CD4-positive, alpha-beta T cell treated with Interleukin-1 beta for 1 hour (primary cell): ENCODE measurements around the gene NTM.

Experiments used
- DNase-seq, 2 donors: peaks; one replicate each; pipeline ENCODE4 v3.0.0-alpha.2; 2020 to 2022

NTM gene

GRCh38 chr11:131942878-131943277 is 572.5 kb downstream of the NTM start:
- DNase-seq, result no peak

GRCh38 chr11:131943295-131943694 is 572.9 kb downstream of the NTM start:
- DNase-seq, result no peak

GRCh38 chr11:131944736-131945135 is 574.3 kb downstream of the NTM start:
- DNase-seq, result no peak

- DNase-seq, result no peak
Measured at GRCh38 chr11:131945706-131946105, 575.3 kb downstream of the NTM start.

GRCh38 chr11:131947511-131947910 is 577.1 kb downstream of the NTM start:
- no peak for DNase-seq

GRCh38 chr11:131951121-131951520 is 580.7 kb downstream of the NTM start:
- DNase-seq, result no peak

- DNase-seq, result no peak
Measured at GRCh38 chr11:131954146-131954545, 583.7 kb downstream of the NTM start.

- DNase-seq, result no peak
Measured at GRCh38 chr11:131955904-131956303, 585.5 kb downstream of the NTM start.

GRCh38 chr11:131957201-131957600 is 586.8 kb downstream of the NTM start:
- no peak for DNase-seq

GRCh38 chr11:131957875-131958274 is 587.5 kb downstream of the NTM start:
- DNase-seq, result no peak

GRCh38 chr11:131962818-131963217 is 592.4 kb downstream of the NTM start:
- DNase-seq, result no peak

GRCh38 chr11:131964698-131965483 is 594.5 kb downstream of the NTM start:
- no peak for DNase-seq

- no peak for DNase-seq
Measured at GRCh38 chr11:131965504-131965903, 595.1 kb downstream of the NTM start.

- no peak for DNase-seq
Measured at GRCh38 chr11:131966667-131967066, 596.3 kb downstream of the NTM start.

GRCh38 chr11:131969261-131969660 is 598.8 kb downstream of the NTM start:
- no peak for DNase-seq

- DNase-seq, result no peak
Measured at GRCh38 chr11:131973061-131973460, 602.6 kb downstream of the NTM start.

- no peak for DNase-seq
Measured at GRCh38 chr11:131975619-131976018, 605.2 kb downstream of the NTM start.

- no peak for DNase-seq
Measured at GRCh38 chr11:131976021-131976420, 605.6 kb downstream of the NTM start.

- DNase-seq, result no peak
Measured at GRCh38 chr11:131977231-131977630, 606.8 kb downstream of the NTM start.

- no peak for DNase-seq
Measured at GRCh38 chr11:131977854-131978253, 607.4 kb downstream of the NTM start.

GRCh38 chr11:131978351-131978750 is 607.9 kb downstream of the NTM start:
- no peak for DNase-seq

GRCh38 chr11:131979364-131979763 is 608.9 kb downstream of the NTM start:
- DNase-seq, result no peak

- no peak for DNase-seq
Measured at GRCh38 chr11:131980199-131980598, 609.8 kb downstream of the NTM start.

- no peak for DNase-seq
Measured at GRCh38 chr11:131980888-131981668, 610.7 kb downstream of the NTM start.
